ENCODE measurements around the gene PRKAG2.

DNA sequence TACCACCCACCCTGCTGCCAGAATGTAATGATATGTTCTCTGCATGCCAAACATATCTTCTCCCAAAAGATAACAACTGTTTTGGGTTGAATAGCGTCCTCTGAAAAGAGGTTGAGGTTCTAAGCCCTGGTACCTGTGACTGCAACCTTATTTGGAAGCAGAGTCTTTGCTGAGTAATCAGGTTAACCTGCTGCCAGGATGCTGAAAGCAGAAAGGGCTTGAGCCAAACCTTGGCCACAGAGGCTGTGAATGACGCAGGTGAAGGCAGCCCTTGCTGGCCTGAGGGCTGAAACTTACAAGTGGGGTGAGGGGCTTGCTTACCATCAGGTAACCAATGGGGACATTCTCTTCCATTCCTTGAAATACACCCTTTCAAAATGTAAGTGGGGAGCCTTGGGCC is 205.4 kb downstream of the PRKAG2 start:
- no peak for TF ChIP-seq POLR2A (IDR thresholded peaks at IDR 0.05; ENCODE audit: low read depth, low read length)
- no peak for TF ChIP-seq TAF1 (IDR thresholded peaks at IDR 0.05; ENCODE audit: low read depth, low read length)
- no peak for TF ChIP-seq POU2F2 (IDR thresholded peaks at IDR 0.05; ENCODE audit: low read depth, low read length)
- no peak for TF ChIP-seq POLR2AphosphoS5 (IDR thresholded peaks at IDR 0.05; ENCODE audit: low read depth, low read length)

Data from GM12891 (cell line).